H1 (cell line): ENCODE results near the gene CSNK1D. TPM values are rescaled to one million over a fixed set of nuclear protein-coding genes. Genes with fewer than 3 reads are reported as not detected.

Source experiments
- CTCF ChIA-PET: fragments of 300-600 bp; sonication (Branson Sonifier 250); formaldehyde crosslinking; loops from one replicate; lab custom pipeline; 2021; ENCODE audit not compliant: partially characterized antibody; lab: Charles Lee
- POLR2A ChIA-PET: fragments of 300-600 bp; sonication (Branson Sonifier 250); formaldehyde crosslinking; loops from one replicate; lab custom pipeline; 2021; ENCODE audit warnings: inconsistent platforms; ENCODE audit not compliant: partially characterized antibody; lab: Charles Lee
- DNase-seq, 2 experiments: peaks; one replicate each; pipeline versions ENCODE4 v3.0.0 to v3.0.0-alpha.2; 2010 to 2022; ENCODE audit warnings: low spot score in 2 of 2, low read depth in 1 of 2, mixed read lengths in 1 of 2
- FAIRE-seq: peaks from 2 replicates; lab custom pipeline; 2011; peaks lifted over from hg19 to GRCh38; lab: Jason Lieb, UNC
- H2AFZ ChIP-seq: 2 replicates; pipeline ENCODE4 v1.8.1; 2012; ENCODE audit warnings: low read length, inconsistent platforms
- H2AK5ac ChIP-seq: 2 replicates; pipeline ENCODE4 v1.6.1; 2013; ENCODE audit warnings: low read depth, low read length
- H2BK120ac ChIP-seq: replicated peaks from 2 replicates; pipeline ENCODE3; 2013; ENCODE audit warnings: low read depth, low read length, inconsistent platforms
- H2BK12ac ChIP-seq: 2 replicates; pipeline ENCODE4 v1.6.1; 2013; ENCODE audit warnings: low read depth, low read length
- H2BK15ac ChIP-seq: 2 replicates; pipeline ENCODE4 v1.6.1; 2013; ENCODE audit warnings: low read length
- H2BK20ac ChIP-seq: 2 replicates; pipeline ENCODE4 v1.6.1; 2013; ENCODE audit warnings: low read length
- H2BK5ac ChIP-seq: 2 replicates; pipeline ENCODE4 v1.6.1; 2013; ENCODE audit warnings: low read depth, low read length
- H3K14ac ChIP-seq: 2 replicates; pipeline ENCODE4 v1.6.1; 2013; ENCODE audit warnings: inconsistent platforms; ENCODE audit not compliant: insufficient read length
- H3K18ac ChIP-seq: 2 replicates; pipeline ENCODE4 v1.6.1; 2013; ENCODE audit warnings: low read length; ENCODE audit errors: extremely low read depth
- H3K23ac ChIP-seq: 2 replicates; pipeline ENCODE4 v1.6.1; 2013; ENCODE audit warnings: inconsistent platforms; ENCODE audit not compliant: insufficient read length
- H3K23me2 ChIP-seq: 2 replicates; pipeline ENCODE4 v1.6.1; 2013; ENCODE audit warnings: low read depth, low read length
- H3K27ac ChIP-seq: 2 replicates; pipeline ENCODE4 v1.6.1; 2011; ENCODE audit warnings: low read depth, low read length, inconsistent platforms
- H3K27me3 ChIP-seq, 4 experiments: replicated peaks in 1 of 4; 1 replicate in 1 of 4; 2 replicates in 3 of 4; pipeline versions ENCODE4 v1.6.1 to v1.8.1; 2011 to 2013; ENCODE audit warnings: low read length in 3 of 4, mild to moderate bottlenecking in 3 of 4, inconsistent platforms in 2 of 4, mixed read lengths in 2 of 4, moderate library complexity in 1 of 4; ENCODE audit not compliant: control insufficient read depth in 3 of 4, insufficient read depth in 3 of 4; ENCODE audit errors: extremely low read depth in 1 of 4
- H3K36me3 ChIP-seq, 4 experiments: 2 replicates each; pipeline versions ENCODE4 v1.6.1 to v1.8.1; 2011 to 2013; ENCODE audit warnings: mild to moderate bottlenecking in 4 of 4, low read length in 3 of 4, moderate library complexity in 2 of 4, control low read depth in 1 of 4, inconsistent platforms in 1 of 4; ENCODE audit not compliant: insufficient read depth in 4 of 4, control insufficient read depth in 2 of 4
- H3K4ac ChIP-seq: replicated peaks from 2 replicates; pipeline ENCODE3; 2013; ENCODE audit warnings: low read length, low read depth, mixed read lengths, inconsistent platforms; ENCODE audit not compliant: insufficient read length
- H3K4me1 ChIP-seq, 4 experiments: replicated peaks in 1 of 4; 1 replicate in 1 of 4; 2 replicates in 3 of 4; pipeline versions ENCODE4 v1.6.1 to v1.8.1; 2011 to 2013; ENCODE audit warnings: low read length in 3 of 4, inconsistent platforms in 2 of 4, mixed read lengths in 1 of 4; ENCODE audit not compliant: insufficient read depth in 4 of 4, control insufficient read depth in 3 of 4
- H3K4me2 ChIP-seq, 2 experiments: 2 replicates each; pipeline versions ENCODE4 v1.6.1 to v1.8.1; 2011 to 2013; ENCODE audit warnings: low read depth in 2 of 2, low read length in 2 of 2, control low read depth in 1 of 2, inconsistent platforms in 1 of 2, mild to moderate bottlenecking in 1 of 2; ENCODE audit not compliant: insufficient read depth in 1 of 2
- H3K4me3 ChIP-seq, 4 experiments: fragments of 200-600, 300-600 bp in 1 of 4; sonication (generic), shearing (Covaris generic), sonication (Bioruptor Twin) in 1 of 4; 2 replicates each; pipeline versions ENCODE4 v1.5.1 to v1.8.1; 2011 to 2016; ENCODE audit warnings: low read length in 4 of 4, low read depth in 3 of 4, control low read depth in 2 of 4, inconsistent platforms in 2 of 4, mild to moderate bottlenecking in 2 of 4, mixed read lengths in 1 of 4, moderate library complexity in 1 of 4; ENCODE audit not compliant: insufficient read depth in 2 of 4; ENCODE audit errors: extremely low read depth in 1 of 4
- H3K56ac ChIP-seq: replicated peaks from 2 replicates; pipeline ENCODE3; 2013; ENCODE audit warnings: low read depth, mild to moderate bottlenecking, mixed read lengths, low read length, inconsistent platforms; ENCODE audit not compliant: insufficient read length
- H3K79me1 ChIP-seq: 2 replicates; pipeline ENCODE4 v1.6.1; 2013; ENCODE audit warnings: low read depth, low read length, control low read depth
- H3K79me2 ChIP-seq, 2 experiments: 2 replicates each; pipeline versions ENCODE4 v1.6.1 to v1.8.1; 2012 to 2013; ENCODE audit warnings: low read length in 2 of 2, mild to moderate bottlenecking in 2 of 2, inconsistent platforms in 1 of 2; ENCODE audit not compliant: insufficient read depth in 2 of 2, control insufficient read depth in 1 of 2
- H3K9ac ChIP-seq, 4 experiments: replicated peaks in 1 of 4; 1 replicate in 1 of 4; 2 replicates in 3 of 4; pipeline versions ENCODE4 v1.6.1 to v1.8.1; 2011 to 2013; ENCODE audit warnings: low read depth in 3 of 4, low read length in 3 of 4, control low read depth in 2 of 4, mild to moderate bottlenecking in 2 of 4, moderate library complexity in 2 of 4, inconsistent platforms in 1 of 4; ENCODE audit errors: extremely low read depth in 1 of 4
- H3K9me3 ChIP-seq, 2 experiments: 2 replicates each; pipeline versions ENCODE4 v1.6.1 to v1.8.1; 2012 to 2013; ENCODE audit warnings: mild to moderate bottlenecking in 2 of 2, moderate library complexity in 2 of 2, control low read depth in 1 of 2, inconsistent platforms in 1 of 2, low read depth in 1 of 2, low read length in 1 of 2, mixed read lengths in 1 of 2; ENCODE audit not compliant: insufficient read depth in 2 of 2
- H4K20me1 ChIP-seq, 2 experiments: replicated peaks in 1 of 2; 2 replicates each; pipeline versions ENCODE3 to v1.8.1; 2011 to 2013; ENCODE audit warnings: inconsistent platforms in 2 of 2, low read length in 2 of 2, mild to moderate bottlenecking in 1 of 2; ENCODE audit not compliant: insufficient read depth in 2 of 2, control insufficient read depth in 1 of 2
- H4K5ac ChIP-seq: 2 replicates; pipeline ENCODE4 v1.6.1; 2013; ENCODE audit warnings: low read length, low read depth, mixed read lengths, inconsistent platforms; ENCODE audit not compliant: insufficient read length
- H4K8ac ChIP-seq: 2 replicates; pipeline ENCODE4 v1.8.0; 2013; ENCODE audit warnings: mild to moderate bottlenecking, moderate library complexity, low read length, inconsistent platforms; ENCODE audit not compliant: insufficient read depth; ENCODE audit errors: extremely low read depth
- H4K91ac ChIP-seq: replicated peaks from 2 replicates; pipeline ENCODE3; 2013; ENCODE audit warnings: low read length, mixed read lengths, inconsistent platforms; ENCODE audit not compliant: insufficient read length
- BACH1 ChIP-seq: IDR thresholded peaks from 2 replicates; pipeline ENCODE4 v1.6.1; 2012; ENCODE audit warnings: low read length, improper control_type of control experiment
- CREB1 ChIP-seq: IDR thresholded peaks from 2 replicates; pipeline ENCODE4 v1.6.1; 2012; ENCODE audit warnings: inconsistent platforms
- KDM4A ChIP-seq: IDR thresholded peaks from one replicate; pipeline ENCODE4 v1.7.1; 2012; ENCODE audit warnings: low read depth, mild to moderate bottlenecking, moderate library complexity, low read length, inconsistent platforms; ENCODE audit not compliant: severe bottlenecking
- NANOG ChIP-seq: IDR thresholded peaks from 2 replicates; pipeline ENCODE4 v1.6.1; 2011; ENCODE audit warnings: low read length, low read depth, mild to moderate bottlenecking, inconsistent platforms; ENCODE audit not compliant: insufficient read depth, poor library complexity, severe bottlenecking
- SIN3A ChIP-seq, 2 experiments: IDR thresholded peaks in 1 of 2; conservative IDR thresholded peaks in 1 of 2; 2 replicates each; pipeline ENCODE4 v1.6.1; 2011 to 2012; ENCODE audit warnings: low read length in 2 of 2, improper control_type of control experiment in 1 of 2, low read depth in 1 of 2, mild to moderate bottlenecking in 1 of 2
- SP4 ChIP-seq: IDR thresholded peaks from 2 replicates; pipeline ENCODE4 v1.6.1; 2012; ENCODE audit warnings: low read length, inconsistent platforms
- TBP ChIP-seq: IDR thresholded peaks from 2 replicates; pipeline ENCODE4 v1.6.1; 2011; ENCODE audit warnings: low read depth, low read length, improper control_type of control experiment
- WGBS, 2 experiments: shearing (Covaris generic) in 1 of 2; methylation state at CpG; one replicate each; pipeline versions ENCODE4 v1.1.6 to v1.1.7; 2013 to 2015; ENCODE audit warnings: low lambda C conversion rate in 2 of 2, mixed read lengths in 2 of 2, inconsistent platforms in 1 of 2, low coverage in 1 of 2, missing lambda C conversion rate in 1 of 2; ENCODE audit not compliant: insufficient replicate concordance in 2 of 2, insufficient coverage in 1 of 2, insufficient read length in 1 of 2; ENCODE audit errors: extremely low coverage in 1 of 2, missing lambda C conversion rate in 1 of 2; 5-methylcytosine and 5-hydroxymethylcytosine counted together
- polyA plus RNA-seq, 7 experiments: library from polyadenylated mRNA; depleted of rRNA in 3 of 7; stranded (reverse) in 5 of 7; unstranded in 2 of 7; fragments of >200 nt in 5 of 7; fragments of 200-250 nt in 2 of 7; gene quantifications; 1 replicate in 5 of 7; 2 replicates in 1 of 7; 4 replicates in 1 of 7; pipeline versions ENCODE4 v1.2.1 to v1.2.3, GENCODE V29; 2011 to 2013; ENCODE audit warnings: missing spikeins in 2 of 7, mixed read lengths in 2 of 7
- total RNA-seq: library from RNA; stranded (reverse); fragmentation: NEBNext Ultra II Directional; extraction: Animal tissue kit (Norgen Biotek cat#: 25700); gene quantifications from 2 replicates; pipeline ENCODE4 v1.2.1, GENCODE V29; 2021
- TF ChIP-seq, protein P1 (sequence below): IDR thresholded peaks from 2 replicates; pipeline ENCODE4 v1.6.1; 2012; ENCODE audit warnings: inconsistent platforms

CSNK1D gene
- total and polyA plus RNA-seq, 2 of the 8 experiments (the other 6 are each of a cell fraction or from before 2014, with no cell fraction given), result 73.5 to 103 TPM

DNA sequence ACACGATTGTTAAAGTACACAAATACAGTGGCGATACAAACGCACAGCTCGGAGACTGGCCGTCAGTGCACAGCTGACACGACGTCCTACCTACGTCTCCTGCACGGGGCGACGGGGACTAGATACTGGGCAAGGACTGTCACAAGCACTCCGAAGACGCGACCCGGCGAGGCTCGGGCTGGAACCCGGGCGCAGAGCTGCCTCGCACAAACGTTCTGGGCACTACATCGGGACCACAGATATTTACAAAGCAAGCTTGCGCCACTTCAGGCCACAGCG, 30.9 kb downstream of the CSNK1D start:
- H3K4me2 ChIP-seq, result no peak overlapping the region
- no peak overlapping the region for H3K4me3 ChIP-seq
- ChIA-PET CTCF (interaction anchor here (1.1 to 2.3 kb wide), 7 partner anchors 9 to 147 kb away, joined by 3 to 12 read pairs (median 5); partner anchors contain the start of gene SLC16A3), POLR2A (interaction anchor here (0.8 to 2.0 kb wide), 5 partner anchors 11 to 260 kb away, joined by 3 to 8 read pairs (median 6); no protein-coding TSS in a partner anchor)
- H3K4ac ChIP-seq, result no peak overlapping the region
- H3K14ac ChIP-seq, result no peak overlapping the region
- FAIRE-seq, result no peak
- no peak overlapping the region for H2BK20ac ChIP-seq
- no peak overlapping the region for H2AK5ac ChIP-seq
- H2BK120ac ChIP-seq, result no peak overlapping the region
- no peak overlapping the region for H2BK15ac ChIP-seq
- H4K91ac ChIP-seq, result no peak overlapping the region
- 0 out of 7 replicates have a peak overlapping the region, but pooled peaks of 1 of the 4 experiments have one; percentile 4 for H3K9ac ChIP-seq
- H2AFZ ChIP-seq, result no peak overlapping the region
- H3K56ac ChIP-seq, result no peak overlapping the region
- H3K18ac ChIP-seq, result no peak overlapping the region
- no peak overlapping the region for H3K27ac ChIP-seq
- no peak overlapping the region for H2BK12ac ChIP-seq
- H4K5ac ChIP-seq, result no peak overlapping the region
- peaks cover 0 to 3% (median 0%) of the 10 kb centered on the region in 4 experiments; a peak in 1 of 7 replicates for H3K4me1 ChIP-seq
- H3K36me3 ChIP-seq, result peaks cover 23 to 59% (median 48%) of the 10 kb centered on the region in 4 experiments
- H3K9me3 ChIP-seq, result no peaks in the 10 kb centered on the region; a peak in 1 of 4 replicates
- DNase-seq, result no peak
- peaks cover 0 to 12% of the 10 kb centered on the region in 2 experiments; a peak in 1 of 4 replicates for H3K79me2 ChIP-seq
- peaks cover 12% of the 10 kb centered on the region for H3K79me1 ChIP-seq
- no peak overlapping the region for H2BK5ac ChIP-seq
- WGBS, 2 experiments, result 93% methylated on average over 24 of the region's 24 CpGs; no CpG with 5 or more reads in 1 of the 2 experiments
- no peak overlapping the region for H3K23ac ChIP-seq
- H4K20me1 ChIP-seq, result peaks cover 30 to 43% of the 10 kb centered on the region in 2 experiments
- H3K27me3 ChIP-seq, result no peaks in the 10 kb centered on the region
- no peaks in the 10 kb centered on the region for H3K23me2 ChIP-seq
- H4K8ac ChIP-seq, result 0 out of 2 replicates have a peak overlapping the region, but pooled peaks have one; percentile 4
- no peak for TF ChIP-seq KDM4A
- TF ChIP-seq SIN3A (conservative IDR thresholded peaks at IDR 0.05 in 1 of 2, IDR thresholded peaks at IDR 0.05 in 1 of 2; ENCODE audit: low read depth in 1 of 2, low read length in 2 of 2), result no peak
- TF ChIP-seq CREB1, result no peak
- TF ChIP-seq, protein P1, sequence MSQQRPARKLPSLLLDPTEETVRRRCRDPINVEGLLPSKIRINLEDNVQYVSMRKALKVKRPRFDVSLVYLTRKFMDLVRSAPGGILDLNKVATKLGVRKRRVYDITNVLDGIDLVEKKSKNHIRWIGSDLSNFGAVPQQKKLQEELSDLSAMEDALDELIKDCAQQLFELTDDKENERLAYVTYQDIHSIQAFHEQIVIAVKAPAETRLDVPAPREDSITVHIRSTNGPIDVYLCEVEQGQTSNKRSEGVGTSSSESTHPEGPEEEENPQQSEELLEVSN, result no peak
- TF ChIP-seq TBP, result no peak
- no peak for TF ChIP-seq BACH1
- TF ChIP-seq NANOG, result no peak
- no peak for TF ChIP-seq SP4
